Measurements from ENCODE around the gene CACNB4.
"Not testable (repeated sequence)": the region's sequence is repeated elsewhere in the genome, so short reads cannot be mapped to it uniquely, and the experiment has no call there.

Gene CACNB4

GRCh38 chr2:151808258-151809072, 290.4 kb downstream of the CACNB4 start:
- no peaks in the 10 kb centered on the region for H3K27me3 Mint-ChIP-seq
- H3K4me3 Mint-ChIP-seq, result no peak overlapping the region
- no peak overlapping the region for H3K27ac Mint-ChIP-seq
- peaks cover 19% of the 10 kb centered on the region for H3K36me3 Mint-ChIP-seq
- H3K9me3 Mint-ChIP-seq (ENCODE audit: low read depth), result no peaks in the 10 kb centered on the region
- H3K4me1 Mint-ChIP-seq (ENCODE audit: low read depth), result peaks cover 7% of the 10 kb centered on the region

DNA sequence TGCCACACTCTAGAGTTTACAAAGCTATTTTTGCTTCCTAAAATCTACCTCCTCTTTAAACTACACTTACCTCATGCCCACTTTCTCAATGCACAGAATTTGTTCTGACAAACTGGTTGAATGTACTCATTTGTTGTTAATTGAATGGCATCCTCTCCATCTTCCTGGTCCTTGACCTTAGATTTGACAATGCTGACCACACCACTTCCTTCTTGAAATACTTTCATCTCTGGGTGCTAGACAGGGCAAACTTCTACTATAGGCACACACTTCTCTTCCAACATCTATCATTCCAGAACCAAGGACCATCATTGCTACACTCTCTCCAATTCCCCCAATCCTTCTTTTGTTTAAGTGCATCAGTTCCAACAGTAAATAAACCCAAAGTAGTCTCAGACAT, 292.9 kb downstream of the CACNB4 start:
- peaks cover 11% of the 10 kb centered on the region for H3K4me1 Mint-ChIP-seq (ENCODE audit: low read depth)
- no peaks in the 10 kb centered on the region for H3K9me3 Mint-ChIP-seq (ENCODE audit: low read depth)
- no peak overlapping the region for H3K27ac Mint-ChIP-seq
- no peaks in the 10 kb centered on the region for H3K27me3 Mint-ChIP-seq
- no peak overlapping the region for H3K4me3 Mint-ChIP-seq
- H3K36me3 Mint-ChIP-seq, result peaks cover 13% of the 10 kb centered on the region

- no peaks in the 10 kb centered on the region for H3K27me3 Mint-ChIP-seq
- H3K36me3 Mint-ChIP-seq, result peaks cover 11% of the 10 kb centered on the region
- H3K9me3 Mint-ChIP-seq (ENCODE audit: low read depth), result no peaks in the 10 kb centered on the region
- H3K27ac Mint-ChIP-seq, result no peak overlapping the region
- peaks cover 10% of the 10 kb centered on the region for H3K4me1 Mint-ChIP-seq (ENCODE audit: low read depth)
- H3K4me3 Mint-ChIP-seq, result no peak overlapping the region
Observed at GRCh38 chr2:151805343-151805742, 293.5 kb downstream of the CACNB4 start.

- H3K4me3 Mint-ChIP-seq, result no peak overlapping the region
- H3K36me3 Mint-ChIP-seq, result peaks cover 9% of the 10 kb centered on the region
- H3K27ac Mint-ChIP-seq, result no peak overlapping the region
- peaks cover 9% of the 10 kb centered on the region for H3K4me1 Mint-ChIP-seq (ENCODE audit: low read depth)
- no peaks in the 10 kb centered on the region for H3K9me3 Mint-ChIP-seq (ENCODE audit: low read depth)
- H3K27me3 Mint-ChIP-seq, result no peaks in the 10 kb centered on the region
Observed at GRCh38 chr2:151803811-151804210, 295.0 kb downstream of the CACNB4 start.

DNA sequence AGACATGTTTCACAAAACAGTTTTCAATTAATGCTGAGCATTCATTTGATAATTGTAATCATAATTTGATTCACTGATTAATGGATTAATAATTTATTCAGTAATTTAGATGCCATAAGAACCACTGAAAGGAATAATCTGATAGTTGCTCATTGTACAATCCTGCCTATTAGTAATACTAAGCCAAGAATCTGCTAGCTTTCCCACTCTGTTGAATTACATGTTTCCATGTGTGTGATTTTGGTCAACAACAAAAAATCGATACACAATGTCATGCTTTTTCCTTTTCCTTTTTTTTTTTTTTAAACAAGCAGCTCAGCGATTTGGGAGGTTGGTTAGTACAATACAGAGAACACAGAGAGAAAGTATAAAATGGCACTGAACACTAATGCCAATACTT, 296.5 kb downstream of the CACNB4 start:
- peaks cover 9% of the 10 kb centered on the region for H3K36me3 Mint-ChIP-seq
- H3K27ac Mint-ChIP-seq, result no peak overlapping the region
- H3K9me3 Mint-ChIP-seq (ENCODE audit: low read depth), result no peaks in the 10 kb centered on the region
- H3K4me3 Mint-ChIP-seq, result no peak overlapping the region
- H3K4me1 Mint-ChIP-seq (ENCODE audit: low read depth), result peaks cover 4% of the 10 kb centered on the region
- H3K27me3 Mint-ChIP-seq, result no peaks in the 10 kb centered on the region

- Mint-ChIP-seq H3K4me3 (no peak overlapping the region), H3K4me1 (ENCODE audit: low read depth) (peaks cover 4% of the 10 kb centered on the region), H3K27me3 (no peaks in the 10 kb centered on the region), H3K9me3 (ENCODE audit: low read depth) (no peaks in the 10 kb centered on the region), H3K27ac (no peak overlapping the region), H3K36me3 (peaks cover 15% of the 10 kb centered on the region)
Observed at GRCh38 chr2:151799886-151800292, 299.0 kb downstream of the CACNB4 start.

GRCh38 chr2:151796774-151797173, 302.1 kb downstream of the CACNB4 start:
- Mint-ChIP-seq H3K36me3 (peaks cover 14% of the 10 kb centered on the region), H3K4me1 (ENCODE audit: low read depth) (peaks cover 2% of the 10 kb centered on the region), H3K27ac (peak overlapping the region; percentile 46), H3K27me3 (no peaks in the 10 kb centered on the region), H3K9me3 (ENCODE audit: low read depth) (no peaks in the 10 kb centered on the region), H3K4me3 (no peak overlapping the region)

DNA sequence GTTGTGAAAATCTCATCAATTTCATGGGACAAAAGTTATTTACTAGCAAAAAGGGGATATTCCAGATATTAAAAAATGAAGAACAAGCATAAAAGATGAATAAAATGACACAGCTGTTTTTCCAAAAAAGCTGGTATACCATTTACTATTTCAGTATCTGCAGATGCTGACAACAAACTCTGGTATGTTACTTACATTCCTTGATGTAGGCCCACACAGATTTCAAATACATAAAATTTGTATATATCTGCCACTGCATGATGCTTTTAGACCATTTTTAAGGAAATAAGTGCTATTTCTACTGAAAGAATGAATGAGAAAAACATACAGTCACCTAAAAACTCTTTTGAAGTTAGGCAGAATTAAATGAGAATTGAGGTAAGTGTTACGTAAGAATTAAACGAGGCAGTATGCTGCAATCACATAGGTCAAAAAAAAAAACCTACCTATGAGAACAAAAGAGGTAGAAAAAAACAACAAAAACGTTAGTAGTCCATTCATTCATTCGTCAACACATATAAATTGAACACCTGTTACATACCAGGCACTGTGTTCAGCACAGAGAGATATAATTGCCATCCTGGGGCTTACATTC, 303.1 kb downstream of the CACNB4 start:
- Mint-ChIP-seq H3K4me1 (ENCODE audit: low read depth) (no peaks in the 10 kb centered on the region), H3K36me3 (peaks cover 15% of the 10 kb centered on the region), H3K27ac (no peak overlapping the region), H3K9me3 (ENCODE audit: low read depth) (no peaks in the 10 kb centered on the region), H3K27me3 (no peaks in the 10 kb centered on the region), H3K4me3 (no peak overlapping the region)

- not testable (repeated sequence) for H3K4me3 Mint-ChIP-seq; H3K27ac Mint-ChIP-seq; H3K9me3 Mint-ChIP-seq (ENCODE audit: low read depth); H3K4me1 Mint-ChIP-seq (ENCODE audit: low read depth); H3K27me3 Mint-ChIP-seq
- H3K36me3 Mint-ChIP-seq, result peaks cover 16% of the 10 kb centered on the region
Observed at GRCh38 chr2:151794422-151794821, 304.4 kb downstream of the CACNB4 start.

GRCh38 chr2:151793123-151793522, 305.7 kb downstream of the CACNB4 start:
- Mint-ChIP-seq H3K4me3 (no peak overlapping the region), H3K9me3 (ENCODE audit: low read depth) (no peaks in the 10 kb centered on the region), H3K4me1 (ENCODE audit: low read depth) (no peaks in the 10 kb centered on the region), H3K27me3 (no peaks in the 10 kb centered on the region), H3K27ac (no peak overlapping the region), H3K36me3 (peaks cover 20% of the 10 kb centered on the region)

- Mint-ChIP-seq H3K4me3 (no peak overlapping the region), H3K36me3 (peaks cover 20% of the 10 kb centered on the region), H3K27me3 (no peaks in the 10 kb centered on the region), H3K9me3 (ENCODE audit: low read depth) (no peaks in the 10 kb centered on the region), H3K27ac (no peak overlapping the region), H3K4me1 (ENCODE audit: low read depth) (no peaks in the 10 kb centered on the region)
Observed at GRCh38 chr2:151792589-151792988, 306.3 kb downstream of the CACNB4 start.

- no peaks in the 10 kb centered on the region for H3K4me1 Mint-ChIP-seq (ENCODE audit: low read depth)
- H3K27me3 Mint-ChIP-seq, result no peaks in the 10 kb centered on the region
- H3K27ac Mint-ChIP-seq, result no peak overlapping the region
- no peak overlapping the region for H3K4me3 Mint-ChIP-seq
- peaks cover 16% of the 10 kb centered on the region for H3K36me3 Mint-ChIP-seq
- no peaks in the 10 kb centered on the region for H3K9me3 Mint-ChIP-seq (ENCODE audit: low read depth)
Observed at GRCh38 chr2:151791545-151791944, 307.3 kb downstream of the CACNB4 start.

DNA sequence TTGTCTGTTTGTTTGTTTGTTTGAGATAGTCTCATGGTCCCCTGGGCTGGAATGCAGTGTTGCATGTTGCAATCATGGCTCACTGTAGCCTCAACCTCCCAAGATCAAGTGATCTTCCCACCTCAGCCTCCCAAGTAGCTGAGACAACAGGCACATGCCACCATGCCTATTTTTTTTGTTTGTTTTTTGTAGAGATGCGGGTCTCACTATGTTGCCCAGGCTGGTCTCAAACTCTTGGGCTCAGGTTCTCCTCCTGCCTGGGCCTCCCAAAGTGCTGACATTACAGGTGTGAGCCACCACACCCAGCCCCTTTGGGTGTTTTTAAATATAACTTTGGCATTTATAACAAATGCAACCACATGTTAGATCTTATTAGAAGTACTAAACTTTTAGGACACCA, 308.2 kb downstream of the CACNB4 start:
- Mint-ChIP-seq H3K27me3 (no peaks in the 10 kb centered on the region), H3K9me3 (ENCODE audit: low read depth) (no peaks in the 10 kb centered on the region), H3K4me1 (ENCODE audit: low read depth) (no peaks in the 10 kb centered on the region), H3K27ac (no peak overlapping the region), H3K4me3 (no peak overlapping the region), H3K36me3 (peaks cover 16% of the 10 kb centered on the region)

DNA sequence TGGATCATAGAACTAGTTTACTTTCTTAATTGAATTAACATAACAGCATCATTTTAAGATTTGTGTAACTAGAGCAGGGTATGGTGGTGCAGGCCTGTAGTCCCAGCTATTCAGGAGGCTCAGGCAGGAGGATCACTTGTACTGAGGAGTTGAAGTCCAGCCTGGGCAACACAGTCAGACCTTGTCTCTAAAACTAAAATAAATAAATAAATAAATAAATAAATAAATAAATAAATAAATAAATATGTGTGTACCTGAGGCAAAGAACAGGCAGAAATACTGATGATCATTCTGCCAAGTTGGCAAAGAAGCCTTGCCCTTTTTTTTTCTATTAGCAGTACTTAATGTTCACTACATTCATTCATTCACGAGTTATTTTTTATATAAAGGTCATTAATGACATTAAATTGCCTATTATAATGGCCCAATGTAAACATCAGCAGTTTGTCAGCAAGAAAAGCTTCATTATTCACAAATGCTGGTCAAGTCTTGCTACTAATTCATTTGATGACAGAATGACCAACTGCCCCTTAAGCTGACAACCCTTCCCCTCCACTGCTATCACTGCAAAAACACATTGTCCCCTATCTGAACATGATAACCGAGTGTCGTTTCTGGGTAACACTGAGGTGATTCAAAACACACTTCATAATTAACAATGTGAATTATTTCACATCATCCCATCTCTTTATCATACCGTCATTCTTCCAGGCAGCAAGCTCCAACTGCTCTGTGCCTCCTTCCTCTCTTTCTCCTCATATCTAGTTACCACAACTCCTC, 309.6 kb downstream of the CACNB4 start:
- H3K9me3 Mint-ChIP-seq (ENCODE audit: low read depth), result no peaks in the 10 kb centered on the region
- H3K27ac Mint-ChIP-seq, result no peak overlapping the region
- H3K36me3 Mint-ChIP-seq, result peaks cover 26% of the 10 kb centered on the region
- H3K4me1 Mint-ChIP-seq (ENCODE audit: low read depth), result no peaks in the 10 kb centered on the region
- H3K4me3 Mint-ChIP-seq, result no peak overlapping the region
- H3K27me3 Mint-ChIP-seq, result no peaks in the 10 kb centered on the region

- H3K9me3 Mint-ChIP-seq (ENCODE audit: low read depth), result no peaks in the 10 kb centered on the region
- H3K4me1 Mint-ChIP-seq (ENCODE audit: low read depth), result no peaks in the 10 kb centered on the region
- no peak overlapping the region for H3K4me3 Mint-ChIP-seq
- H3K27ac Mint-ChIP-seq, result no peak overlapping the region
- H3K27me3 Mint-ChIP-seq, result no peaks in the 10 kb centered on the region
- H3K36me3 Mint-ChIP-seq, result peaks cover 24% of the 10 kb centered on the region
Observed at GRCh38 chr2:151786483-151786882, 312.4 kb downstream of the CACNB4 start.
